H9 (cell line): ENCODE data around the gene PER2. TPM values are rescaled to one million over a fixed set of nuclear protein-coding genes. Genes with fewer than 3 reads are reported as not detected.

ENCODE experiments used
- DNase-seq: peaks from one replicate; pipeline ENCODE4 v3.0.0-alpha.2; 2017
- H2AFZ ChIP-seq: one replicate; pipeline ENCODE4 v1.6.1; 2013; ENCODE audit warnings: mild to moderate bottlenecking, low read length, control low read depth, moderate library complexity
- H2AK5ac ChIP-seq: 2 replicates; pipeline ENCODE4 v1.6.1; 2013; ENCODE audit warnings: low read length, control low read depth, mixed read lengths; ENCODE audit not compliant: insufficient read length
- H2BK120ac ChIP-seq: one replicate; pipeline ENCODE4 v1.6.1; 2013; ENCODE audit warnings: low read depth, mild to moderate bottlenecking, low read length, control low read depth, inconsistent platforms; ENCODE audit not compliant: poor library complexity, severe bottlenecking
- H2BK12ac ChIP-seq: 2 replicates; pipeline ENCODE4 v1.6.1; 2013; ENCODE audit warnings: low read length, control low read depth, mixed read lengths, low read depth; ENCODE audit not compliant: insufficient read length
- H2BK15ac ChIP-seq: 2 replicates; pipeline ENCODE4 v1.6.1; 2013; ENCODE audit warnings: low read depth, low read length, control low read depth
- H2BK20ac ChIP-seq: one replicate; pipeline ENCODE4 v1.6.1; 2013; ENCODE audit warnings: low read depth, mild to moderate bottlenecking, low read length, control low read depth, inconsistent platforms; ENCODE audit not compliant: poor library complexity, severe bottlenecking
- H2BK5ac ChIP-seq: 2 replicates; pipeline ENCODE4 v1.6.1; 2013; ENCODE audit warnings: low read length, control low read depth, mixed read lengths; ENCODE audit not compliant: insufficient read length
- H3K14ac ChIP-seq: 2 replicates; pipeline ENCODE4 v1.6.1; 2013; ENCODE audit warnings: low read length, control low read depth; ENCODE audit not compliant: insufficient read depth
- H3K18ac ChIP-seq: 2 replicates; pipeline ENCODE4 v1.6.1; 2013; ENCODE audit warnings: low read depth, mild to moderate bottlenecking, mixed read lengths, low read length, control low read depth; ENCODE audit not compliant: insufficient read length
- H3K23ac ChIP-seq: 2 replicates; pipeline ENCODE4 v1.6.1; 2013; ENCODE audit warnings: low read length, control low read depth, mixed read lengths, low read depth; ENCODE audit not compliant: insufficient read length
- H3K23me2 ChIP-seq: 2 replicates; pipeline ENCODE4 v1.6.1; 2013; ENCODE audit warnings: low read depth, mild to moderate bottlenecking, mixed read lengths, low read length, control low read depth; ENCODE audit not compliant: insufficient read length, poor library complexity, severe bottlenecking
- H3K27ac ChIP-seq: 2 replicates; pipeline ENCODE4 v1.5.1; 2013; ENCODE audit warnings: low read length, control low read depth, mixed read lengths, low read depth; ENCODE audit not compliant: insufficient read length
- H3K27me3 ChIP-seq: 2 replicates; pipeline ENCODE4 v1.6.1; 2013; ENCODE audit warnings: low read length, control low read depth, inconsistent platforms; ENCODE audit not compliant: insufficient read depth
- H3K4ac ChIP-seq: 2 replicates; pipeline ENCODE4 v1.6.1; 2013; ENCODE audit warnings: low read depth, mild to moderate bottlenecking, control low read depth, inconsistent platforms, low read length, moderate library complexity
- H3K4me1 ChIP-seq: 2 replicates; pipeline ENCODE4 v1.6.1; 2013; ENCODE audit warnings: low read length, control low read depth, inconsistent platforms; ENCODE audit not compliant: insufficient read depth
- H3K4me2 ChIP-seq: 2 replicates; pipeline ENCODE4 v1.6.1; 2013; ENCODE audit warnings: low read length, control low read depth, mixed read lengths; ENCODE audit not compliant: insufficient read length, insufficient read depth
- H3K56ac ChIP-seq: 2 replicates; pipeline ENCODE4 v1.6.1; 2013; ENCODE audit warnings: low read depth, mild to moderate bottlenecking, mixed read lengths, low read length, control low read depth; ENCODE audit not compliant: insufficient read length
- H3K79me1 ChIP-seq: 2 replicates; pipeline ENCODE4 v1.6.1; 2013; ENCODE audit warnings: low read depth, mild to moderate bottlenecking, moderate library complexity, low read length, control low read depth, inconsistent platforms; ENCODE audit not compliant: insufficient read depth, poor library complexity, severe bottlenecking
- H3K79me2 ChIP-seq: 2 replicates; pipeline ENCODE4 v1.6.1; 2013; ENCODE audit warnings: low read length, control low read depth, inconsistent platforms; ENCODE audit not compliant: insufficient read depth
- H3K9ac ChIP-seq: 2 replicates; pipeline ENCODE4 v1.6.1; 2013; ENCODE audit warnings: low read length, control low read depth, mixed read lengths; ENCODE audit not compliant: insufficient read length; ENCODE audit errors: extremely low read depth
- H3K9me3 ChIP-seq: one replicate; pipeline ENCODE4 v1.6.1; 2013; ENCODE audit warnings: low read depth, low read length, inconsistent platforms; ENCODE audit not compliant: control insufficient read depth
- H3T11ph ChIP-seq: one replicate; pipeline ENCODE4 v1.6.1; 2013; ENCODE audit warnings: mild to moderate bottlenecking, low read length, control low read depth, inconsistent platforms
- H4K20me1 ChIP-seq: one replicate; pipeline ENCODE4 v1.6.1; 2013; ENCODE audit not compliant: control insufficient read depth, insufficient read length, insufficient read depth
- H4K5ac ChIP-seq: 2 replicates; pipeline ENCODE4 v1.6.1; 2013; ENCODE audit warnings: low read depth, mild to moderate bottlenecking, mixed read lengths, low read length, control low read depth; ENCODE audit not compliant: insufficient read length
- H4K8ac ChIP-seq: replicated peaks from 2 replicates; pipeline ENCODE4 v1.6.1; 2013; ENCODE audit warnings: low read length, control low read depth, mixed read lengths, low read depth; ENCODE audit not compliant: insufficient read length
- H4K91ac ChIP-seq: 2 replicates; pipeline ENCODE4 v1.6.1; 2013; ENCODE audit warnings: low read depth, mild to moderate bottlenecking, moderate library complexity, mixed read lengths, low read length, control low read depth; ENCODE audit not compliant: insufficient read length
- H3K27ac Mint-ChIP-seq, 3 experiments: 2 replicates in 2 of 3; 3 replicates in 1 of 3; pipeline ENCODE4 v1.8.0; 2020 to 2021; ENCODE audit warnings: mixed read lengths in 3 of 3, mild to moderate bottlenecking in 1 of 3, moderate library complexity in 1 of 3
- H3K27me3 Mint-ChIP-seq: 2 replicates; pipeline ENCODE4 v1.8.0; 2021; ENCODE audit warnings: low read depth, mild to moderate bottlenecking, moderate library complexity, mixed read lengths
- H3K36me3 Mint-ChIP-seq, 3 experiments: 2 replicates in 2 of 3; 3 replicates in 1 of 3; pipeline ENCODE4 v1.8.0; 2020 to 2021; ENCODE audit warnings: low read depth in 3 of 3, mixed read lengths in 3 of 3; ENCODE audit not compliant: insufficient read depth in 1 of 3
- H3K4me1 Mint-ChIP-seq, 2 experiments: 2 replicates each; pipeline ENCODE4 v1.8.0; 2020; ENCODE audit warnings: mixed read lengths in 2 of 2
- H3K4me3 Mint-ChIP-seq, 2 experiments: 2 replicates in 1 of 2; 3 replicates in 1 of 2; pipeline ENCODE4 v1.8.0; 2020 to 2021; ENCODE audit warnings: mild to moderate bottlenecking in 2 of 2, mixed read lengths in 2 of 2, moderate library complexity in 1 of 2
- H3K9me3 Mint-ChIP-seq, 2 experiments: 2 replicates in 1 of 2; 3 replicates in 1 of 2; pipeline ENCODE4 v1.8.0; 2020; ENCODE audit warnings: mild to moderate bottlenecking in 2 of 2, mixed read lengths in 2 of 2, moderate library complexity in 1 of 2
- CTCF ChIP-seq: fragments of 200-600 bp; sonication (generic); conservative IDR thresholded peaks from 3 replicates; pipeline ENCODE4 v1.8.0; 2021; ENCODE audit warnings: antibody characterized with exemption, mild to moderate bottlenecking
- WGBS: extraction: QIAGEN DNeasy Blood & Tissue Kit; methylation state at CpG from one replicate; pipeline ENCODE4 v1.1.7; 2013; ENCODE audit warnings: missing lambda C conversion rate, low lambda C conversion rate, mixed read lengths; ENCODE audit not compliant: insufficient read length; ENCODE audit errors: extremely low coverage; 5-methylcytosine and 5-hydroxymethylcytosine counted together
- total RNA-seq: library from RNA; stranded (reverse); gene quantifications from 2 replicates; pipeline ENCODE4 v1.2.1, GENCODE V29; 2021

Gene PER2
- total RNA-seq, 1 experiment from 2014 or later, result 12.9 TPM

GRCh38 chr2:238304116-238304515 lies 15.7 kb upstream of the PER2 start:
- Histone ChIP-seq H2BK120ac (no peak overlapping the region), H4K20me1 (no peaks in the 10 kb centered on the region), H3K4ac (no peak overlapping the region), H3K23ac (no peak overlapping the region), H2BK5ac (no peak overlapping the region), H3K4me2 (no peak overlapping the region), H2BK15ac (no peak overlapping the region), H3K23me2 (no peaks in the 10 kb centered on the region), H2AFZ (no peak overlapping the region), H2AK5ac (no peak overlapping the region), H3T11ph (no peak overlapping the region), H3K56ac (no peak overlapping the region), H4K8ac (no peak overlapping the region), H4K5ac (no peak overlapping the region), H3K79me2 (no peaks in the 10 kb centered on the region), H4K91ac (no peak overlapping the region), H3K9ac (no peak overlapping the region), H3K14ac (no peak overlapping the region), H2BK12ac (no peak overlapping the region), H3K79me1 (no peaks in the 10 kb centered on the region), H3K18ac (no peak overlapping the region), H3K4me1 (no peaks in the 10 kb centered on the region), H3K27ac (no peak overlapping the region), H3K9me3 (no peaks in the 10 kb centered on the region), H2BK20ac (no peak overlapping the region), H3K27me3 (no peaks in the 10 kb centered on the region)
- DNase-seq, result no peak
- peaks cover 6 to 9% of the 10 kb centered on the region in 2 experiments for H3K4me1 Mint-ChIP-seq
- TF ChIP-seq CTCF, result no peak
- peaks cover 2% of the 10 kb centered on the region for H3K27me3 Mint-ChIP-seq
- no peaks in the 10 kb centered on the region for H3K9me3 Mint-ChIP-seq
- H3K4me3 Mint-ChIP-seq, result no peak overlapping the region
- no peak overlapping the region for H3K27ac Mint-ChIP-seq
- WGBS, result no CpG with 5 or more reads among the region's 6 CpGs
- H3K36me3 Mint-ChIP-seq, result no peaks in the 10 kb centered on the region
